Karpas-422 (cell line): ENCODE measurements around the gene S1PR3. TPM values are rescaled to one million over a fixed set of nuclear protein-coding genes. Genes with fewer than 3 reads are reported as not detected.

Experiments used
- DNase-seq: peaks from one replicate; pipeline ENCODE4 v3.0.0-alpha.2; 2015
- H2AFZ ChIP-seq: fragments of 200-600 bp; sonication (generic); 2 replicates; pipeline ENCODE4 v1.6.1; 2014; ENCODE audit warnings: antibody characterized with exemption, low read length, mixed read lengths
- H3K27ac ChIP-seq: fragments of 200-600 bp; sonication (generic); 2 replicates; pipeline ENCODE4 v1.5.1; 2014; ENCODE audit warnings: mild to moderate bottlenecking, low read length, moderate library complexity
- H3K27me3 ChIP-seq: fragments of 200-600 bp; sonication (generic); 2 replicates; pipeline ENCODE4 v1.6.1; 2014; ENCODE audit warnings: low read length, mixed read lengths
- H3K36me3 ChIP-seq: fragments of 200-600 bp; sonication (generic); 2 replicates; pipeline ENCODE4 v1.6.1; 2014; ENCODE audit warnings: low read length, mixed read lengths; ENCODE audit not compliant: insufficient read depth
- H3K4me1 ChIP-seq: fragments of 200-600 bp; sonication (generic); 2 replicates; pipeline ENCODE4 v1.6.1; 2014; ENCODE audit warnings: mild to moderate bottlenecking, low read length, mixed read lengths
- H3K4me2 ChIP-seq: fragments of 200-600 bp; sonication (generic); 2 replicates; pipeline ENCODE4 v1.6.1; 2014; ENCODE audit warnings: low read length, low read depth, mild to moderate bottlenecking; ENCODE audit not compliant: poor library complexity, severe bottlenecking
- H3K4me3 ChIP-seq: fragments of 200-600 bp; sonication (generic); 2 replicates; pipeline ENCODE4 v1.5.1; 2014; ENCODE audit warnings: mild to moderate bottlenecking, antibody characterized with exemption, low read length, mixed read lengths
- H3K79me2 ChIP-seq: fragments of 200-600 bp; sonication (generic); 2 replicates; pipeline ENCODE4 v1.6.1; 2014; ENCODE audit warnings: mild to moderate bottlenecking, low read length, mixed read lengths
- H3K9ac ChIP-seq: fragments of 200-600 bp; sonication (generic); 2 replicates; pipeline ENCODE4 v1.6.0; 2014; ENCODE audit warnings: low read length
- H3K9me2 ChIP-seq: fragments of 200-600 bp; sonication (generic), shearing (Covaris generic); replicated peaks from 2 replicates; pipeline ENCODE4 v1.6.0; 2014; ENCODE audit warnings: mild to moderate bottlenecking, low read length, moderate library complexity; ENCODE audit not compliant: insufficient read depth
- H3K9me3 ChIP-seq: fragments of 300-700, 200-600 bp; sonication (generic); 2 replicates; pipeline ENCODE4 v1.6.1; 2014; ENCODE audit warnings: low read length, mixed read lengths
- H4K20me1 ChIP-seq: fragments of 200-600 bp; sonication (generic); 2 replicates; pipeline ENCODE4 v1.6.1; 2014; ENCODE audit warnings: mild to moderate bottlenecking, antibody characterized with exemption, low read length, low read depth; ENCODE audit not compliant: insufficient read depth
- total RNA-seq: library from RNA; depleted of rRNA; stranded (reverse); fragments of >200 nt; shearing (Covaris generic); gene quantifications from 2 replicates; pipeline ENCODE4 v1.2.3, GENCODE V29; 2014; ENCODE audit warnings: low replicate concordance

Gene S1PR3
- total RNA-seq, 1 experiment from 2014 or later = not detected

GRCh38 chr9:88959727-88960469, 31.4 kb upstream of the S1PR3 start:
- Histone ChIP-seq H3K79me2 (no peaks in the 10 kb centered on the region), H3K27me3 (no peaks in the 10 kb centered on the region), H3K9me3 (no peaks in the 10 kb centered on the region), H3K9ac (no peak overlapping the region), H3K27ac (no peak overlapping the region), H2AFZ (no peak overlapping the region), H3K9me2 (no peaks in the 10 kb centered on the region), H3K4me3 (no peak overlapping the region), H3K36me3 (no peaks in the 10 kb centered on the region), H3K4me2 (no peak overlapping the region), H4K20me1 (no peaks in the 10 kb centered on the region), H3K4me1 (peaks cover 8% of the 10 kb centered on the region; the same call in 1 of the 2 replicates)
- no peak for DNase-seq

GRCh38 chr9:88960632-88961031, 30.6 kb upstream of the S1PR3 start:
- no peak overlapping the region for H2AFZ ChIP-seq
- H3K4me1 ChIP-seq = peaks cover under 1% of the 10 kb centered on the region; the same call in 1 of the 2 replicates
- no peak overlapping the region for H3K9ac ChIP-seq
- no peaks in the 10 kb centered on the region for H4K20me1 ChIP-seq
- no peak overlapping the region for H3K27ac ChIP-seq
- DNase-seq = no peak
- H3K9me2 ChIP-seq = no peaks in the 10 kb centered on the region
- H3K9me3 ChIP-seq = no peaks in the 10 kb centered on the region
- no peaks in the 10 kb centered on the region for H3K27me3 ChIP-seq
- H3K4me3 ChIP-seq = no peak overlapping the region
- H3K4me2 ChIP-seq = no peak overlapping the region
- H3K79me2 ChIP-seq = no peaks in the 10 kb centered on the region
- H3K36me3 ChIP-seq = no peaks in the 10 kb centered on the region

DNA sequence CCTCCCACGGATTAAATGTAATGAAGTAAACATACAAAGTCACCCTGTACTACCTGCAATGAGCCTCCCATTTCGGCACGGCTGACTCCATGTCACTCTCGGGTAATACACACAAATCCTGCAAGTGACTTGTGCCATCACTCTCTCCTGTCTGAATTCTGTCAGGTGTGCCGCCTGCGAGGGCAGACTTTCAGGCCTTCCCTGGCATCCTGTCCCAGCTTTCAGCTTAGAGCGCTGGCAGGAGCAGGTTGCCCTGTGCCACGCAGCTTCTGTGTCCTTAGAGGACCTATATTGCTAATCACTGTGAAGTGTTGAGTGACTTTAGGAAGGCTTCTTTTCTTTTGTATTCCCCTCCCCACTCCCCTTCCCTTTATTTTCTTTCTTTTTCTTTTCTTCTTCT, 25.8 kb upstream of the S1PR3 start:
- no peaks in the 10 kb centered on the region for H4K20me1 ChIP-seq

DNA sequence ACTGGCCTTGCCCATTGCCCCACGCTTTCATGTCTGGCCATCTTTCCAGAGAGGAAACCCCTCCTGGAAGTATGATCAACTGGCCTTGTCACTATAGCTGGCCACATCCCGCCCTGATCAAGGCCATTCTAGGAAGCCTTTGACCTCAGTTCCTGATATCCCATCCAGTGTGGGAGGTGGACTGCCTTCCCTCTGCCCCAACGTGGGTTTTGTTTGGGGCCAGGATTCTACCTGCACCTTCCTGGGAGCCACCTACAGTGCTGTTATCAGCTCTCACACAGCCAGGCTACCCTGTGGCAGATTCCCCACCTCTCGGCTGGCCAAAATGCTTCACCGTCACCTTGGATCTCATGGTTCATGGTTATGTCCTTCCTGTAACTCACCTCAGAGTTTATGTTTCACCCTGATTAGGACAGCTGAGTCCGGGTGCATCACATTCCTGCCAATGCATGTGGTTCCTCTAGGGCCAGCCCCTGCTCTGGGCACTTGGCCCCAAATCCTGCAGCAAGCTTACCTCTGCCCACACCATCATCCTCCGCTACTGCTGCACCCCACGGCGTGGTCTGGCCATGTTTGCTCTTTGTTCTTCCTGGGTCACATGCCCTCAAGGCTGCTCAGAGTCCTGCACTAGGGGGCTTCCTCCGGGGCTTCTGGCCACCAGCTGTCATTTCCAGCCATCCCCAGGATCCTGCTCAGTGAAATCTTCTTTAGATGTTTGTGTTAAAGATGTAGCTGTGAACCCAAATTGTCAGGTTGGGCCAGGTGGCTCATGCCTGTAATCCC, 24.2 kb upstream of the S1PR3 start:
- Histone ChIP-seq H3K4me1 (no peaks in the 10 kb centered on the region), H3K9me2 (no peaks in the 10 kb centered on the region), H3K79me2 (no peaks in the 10 kb centered on the region), H3K4me2 (no peak overlapping the region), H3K4me3 (no peak overlapping the region), H3K36me3 (no peaks in the 10 kb centered on the region), H4K20me1 (no peaks in the 10 kb centered on the region), H3K9ac (no peak overlapping the region), H3K27me3 (no peaks in the 10 kb centered on the region), H3K9me3 (no peaks in the 10 kb centered on the region), H3K27ac (no peak overlapping the region), H2AFZ (no peak overlapping the region)
- DNase-seq = no peak

More for the DNA sequence above, 25.8 kb upstream of the S1PR3 start:
- no peaks in the 10 kb centered on the region for H3K4me1 ChIP-seq
- H3K79me2 ChIP-seq = no peaks in the 10 kb centered on the region
- no peak overlapping the region for H2AFZ ChIP-seq
- DNase-seq = no peak
- no peak overlapping the region for H3K9ac ChIP-seq
- no peak overlapping the region for H3K4me2 ChIP-seq
- no peaks in the 10 kb centered on the region for H3K9me2 ChIP-seq
- H3K27me3 ChIP-seq = no peaks in the 10 kb centered on the region
- H3K4me3 ChIP-seq = no peak overlapping the region
- H3K27ac ChIP-seq = no peak overlapping the region
- H3K9me3 ChIP-seq = no peaks in the 10 kb centered on the region
- H3K36me3 ChIP-seq = no peaks in the 10 kb centered on the region

DNA sequence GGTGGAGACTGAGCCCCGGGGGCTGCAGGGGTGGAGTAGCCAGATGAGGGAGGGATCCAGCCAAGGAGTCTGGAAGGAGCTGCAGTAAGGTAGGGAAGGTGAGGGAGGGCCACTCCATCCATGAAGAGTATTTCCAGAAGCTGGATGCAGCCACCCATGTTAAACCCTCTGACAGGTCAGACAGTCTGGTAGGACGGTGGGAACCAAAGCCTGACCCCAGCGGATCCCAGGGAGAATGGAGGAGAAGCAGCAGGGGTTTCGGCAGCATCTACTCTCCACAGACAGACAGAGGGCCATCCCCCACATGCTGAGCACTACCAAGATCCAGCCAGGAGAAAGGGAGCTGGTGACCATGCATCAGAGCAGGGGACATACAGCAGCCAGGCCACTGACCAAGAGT, 22.5 kb upstream of the S1PR3 start:
- Histone ChIP-seq H3K9me3 (no peaks in the 10 kb centered on the region), H3K4me3 (no peak overlapping the region), H3K79me2 (no peaks in the 10 kb centered on the region), H3K4me1 (no peaks in the 10 kb centered on the region), H3K9me2 (no peaks in the 10 kb centered on the region), H3K9ac (no peak overlapping the region), H3K27ac (no peak overlapping the region), H3K4me2 (no peak overlapping the region), H2AFZ (no peak overlapping the region), H3K27me3 (no peaks in the 10 kb centered on the region), H3K36me3 (no peaks in the 10 kb centered on the region), H4K20me1 (no peaks in the 10 kb centered on the region)
- DNase-seq = no peak

DNA sequence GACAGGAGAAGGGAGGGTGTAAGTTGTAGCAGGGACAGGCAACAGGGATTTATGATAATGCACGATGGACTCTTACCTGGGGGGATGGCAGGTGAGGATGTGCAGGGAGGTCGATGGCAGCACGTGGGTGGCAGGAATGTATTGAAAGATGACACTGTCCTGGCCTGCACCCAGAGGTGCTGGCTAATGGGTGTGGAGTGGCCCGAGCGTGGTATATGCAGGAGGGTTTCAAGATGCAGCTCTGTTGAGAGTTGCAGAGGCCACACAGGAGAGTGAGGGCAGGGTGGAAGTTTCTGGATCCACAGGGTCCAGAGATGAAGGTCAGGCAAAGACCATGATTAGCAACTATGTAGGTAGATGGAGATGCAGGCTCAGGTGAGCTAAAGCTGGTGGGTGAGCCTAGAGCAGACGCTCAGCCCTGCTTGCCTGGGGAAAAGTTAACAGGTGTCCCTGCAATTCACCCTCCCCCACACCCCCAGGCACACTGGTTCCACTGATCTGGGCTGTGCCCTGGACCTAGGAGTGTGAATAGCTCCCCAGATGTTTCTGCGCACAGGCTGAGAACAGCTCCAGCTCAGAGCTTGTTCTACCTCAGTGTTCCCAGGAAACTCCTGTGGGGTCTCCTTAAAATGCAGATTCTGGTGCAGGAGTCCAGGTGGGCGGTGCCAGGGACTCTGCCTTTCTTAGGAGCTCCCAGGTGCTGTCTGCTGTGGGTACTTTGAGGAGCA, 21.5 kb upstream of the S1PR3 start:
- Histone ChIP-seq H3K4me2 (no peak overlapping the region), H3K9ac (no peak overlapping the region), H4K20me1 (no peaks in the 10 kb centered on the region), H3K27ac (no peak overlapping the region), H3K79me2 (no peaks in the 10 kb centered on the region), H3K36me3 (no peaks in the 10 kb centered on the region), H3K27me3 (no peaks in the 10 kb centered on the region), H3K4me3 (no peak overlapping the region), H2AFZ (no peak overlapping the region), H3K4me1 (no peaks in the 10 kb centered on the region), H3K9me3 (no peaks in the 10 kb centered on the region), H3K9me2 (no peaks in the 10 kb centered on the region)
- no peak for DNase-seq

- no peaks in the 10 kb centered on the region for H3K36me3 ChIP-seq
- no peak for DNase-seq
- no peaks in the 10 kb centered on the region for H3K9me2 ChIP-seq
- H3K27ac ChIP-seq = no peak overlapping the region
- no peak overlapping the region for H2AFZ ChIP-seq
- H3K9ac ChIP-seq = no peak overlapping the region
- H3K4me1 ChIP-seq = no peaks in the 10 kb centered on the region; the same call in 1 of the 2 replicates
- H3K9me3 ChIP-seq = no peaks in the 10 kb centered on the region
- no peaks in the 10 kb centered on the region for H3K27me3 ChIP-seq
- no peak overlapping the region for H3K4me2 ChIP-seq
- no peaks in the 10 kb centered on the region for H4K20me1 ChIP-seq
- H3K79me2 ChIP-seq = no peaks in the 10 kb centered on the region
- no peak overlapping the region for H3K4me3 ChIP-seq
These were observed 19.9 kb upstream of the S1PR3 start for GRCh38 chr9:88971131-88971960.
